GM18870 (cell line): ENCODE data around the gene PPAN.

Source experiments
- ATAC-seq: cut with Tn5 transposase; IDR thresholded peaks from one replicate; pipeline ENCODE4 v1.9.1; 2021; ENCODE audit warnings: moderate library complexity; ENCODE audit not compliant: unreplicated experiment

The PPAN gene

DNA sequence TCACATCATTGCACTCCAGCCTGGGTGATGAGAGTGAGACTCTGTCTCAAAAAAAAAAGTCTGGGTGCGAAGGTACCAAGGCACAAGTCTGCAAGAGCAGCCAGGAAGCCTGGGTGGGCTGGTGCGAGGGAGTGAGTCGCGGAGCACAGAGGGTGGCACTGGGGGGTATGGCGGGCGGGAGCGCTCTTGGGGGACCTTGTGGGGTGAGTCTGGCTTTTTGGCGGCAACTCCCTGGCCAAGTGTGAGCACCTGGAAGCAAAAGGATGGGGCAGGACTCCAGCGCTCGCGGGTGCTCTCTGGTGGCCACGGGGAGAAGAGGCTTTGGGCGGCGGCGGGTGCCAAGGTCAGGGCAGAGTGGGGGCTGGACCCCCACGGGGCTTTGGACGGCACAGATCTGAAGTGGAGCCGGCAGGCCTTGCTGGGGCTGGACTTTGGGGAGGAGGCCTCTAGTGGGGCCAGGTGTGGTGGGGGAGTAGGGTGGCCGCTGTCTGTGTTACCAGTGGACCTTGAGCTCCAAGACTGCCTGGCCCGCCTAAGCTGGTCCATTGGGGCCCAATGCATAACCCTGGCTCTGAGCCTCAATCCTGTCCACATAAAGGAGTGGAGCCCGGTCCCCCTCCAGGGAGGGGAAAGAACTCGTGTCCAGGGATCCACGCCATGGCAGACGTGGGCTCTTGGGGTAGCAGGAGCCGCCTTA is 6.9 kb downstream of the PPAN start:
- no peak for ATAC-seq

DNA sequence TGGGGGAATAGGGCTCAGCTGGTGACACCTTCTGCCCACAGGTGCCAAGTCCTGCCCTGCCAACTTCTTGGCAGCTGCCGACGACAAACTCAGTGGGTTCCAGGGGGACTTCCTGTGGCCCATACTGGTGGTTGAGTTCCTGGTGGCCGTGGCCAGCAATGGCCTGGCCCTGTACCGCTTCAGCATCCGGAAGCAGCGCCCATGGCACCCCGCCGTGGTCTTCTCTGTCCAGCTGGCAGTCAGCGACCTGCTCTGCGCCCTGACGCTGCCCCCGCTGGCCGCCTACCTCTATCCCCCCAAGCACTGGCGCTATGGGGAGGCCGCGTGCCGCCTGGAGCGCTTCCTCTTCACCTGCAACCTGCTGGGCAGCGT is 7.4 kb downstream of the PPAN start:
- no peak for ATAC-seq

DNA sequence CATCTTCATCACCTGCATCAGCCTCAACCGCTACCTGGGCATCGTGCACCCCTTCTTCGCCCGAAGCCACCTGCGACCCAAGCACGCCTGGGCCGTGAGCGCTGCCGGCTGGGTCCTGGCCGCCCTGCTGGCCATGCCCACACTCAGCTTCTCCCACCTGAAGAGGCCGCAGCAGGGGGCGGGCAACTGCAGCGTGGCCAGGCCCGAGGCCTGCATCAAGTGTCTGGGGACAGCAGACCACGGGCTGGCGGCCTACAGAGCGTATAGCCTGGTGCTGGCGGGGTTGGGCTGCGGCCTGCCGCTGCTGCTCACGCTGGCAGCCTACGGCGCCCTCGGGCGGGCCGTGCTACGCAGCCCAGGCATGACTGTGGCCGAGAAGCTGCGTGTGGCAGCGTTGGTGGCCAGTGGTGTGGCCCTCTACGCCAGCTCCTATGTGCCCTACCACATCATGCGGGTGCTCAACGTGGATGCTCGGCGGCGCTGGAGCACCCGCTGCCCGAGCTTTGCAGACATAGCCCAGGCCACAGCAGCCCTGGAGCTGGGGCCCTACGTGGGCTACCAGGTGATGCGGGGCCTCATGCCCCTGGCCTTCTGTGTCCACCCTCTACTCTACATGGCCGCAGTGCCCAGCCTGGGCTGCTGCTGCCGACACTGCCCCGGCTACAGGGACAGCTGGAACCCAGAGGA is 7.9 kb downstream of the PPAN start:
- ATAC-seq: no peak

DNA sequence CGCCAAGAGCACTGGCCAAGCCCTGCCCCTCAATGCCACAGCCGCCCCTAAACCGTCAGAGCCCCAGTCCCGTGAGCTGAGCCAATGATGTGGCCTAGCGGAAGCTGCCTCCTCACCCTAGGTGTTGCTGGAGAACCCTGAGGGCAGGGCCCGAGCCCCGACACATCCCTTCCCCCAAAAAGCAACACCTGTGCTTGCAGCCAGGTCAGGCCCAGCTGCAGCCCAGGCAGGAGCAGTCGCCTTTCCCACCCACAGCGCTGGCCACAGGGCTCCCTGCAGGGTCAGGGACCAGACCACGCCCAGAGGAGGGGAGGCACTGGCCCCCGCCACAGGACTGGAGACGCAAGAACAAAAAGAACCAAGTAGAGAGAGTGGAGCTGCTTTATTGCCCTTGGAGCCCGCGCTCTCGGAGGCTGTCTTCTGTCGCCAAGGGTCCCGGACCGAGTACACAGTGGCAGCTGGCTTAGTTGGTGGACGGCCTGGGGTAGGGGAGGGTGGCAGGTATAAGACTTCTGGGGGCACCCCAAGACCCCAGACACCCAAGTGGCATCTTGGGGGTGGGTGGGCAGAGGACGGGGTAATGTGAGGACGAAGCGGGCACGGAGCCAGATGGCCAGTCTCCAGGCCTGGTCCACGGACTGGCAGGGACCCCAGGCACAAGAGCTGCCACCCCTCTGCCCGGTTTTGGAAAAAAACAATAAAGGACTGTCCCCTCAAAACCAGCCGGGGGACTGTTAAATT is 8.7 kb downstream of the PPAN start:
- ATAC-seq: no peak

DNA sequence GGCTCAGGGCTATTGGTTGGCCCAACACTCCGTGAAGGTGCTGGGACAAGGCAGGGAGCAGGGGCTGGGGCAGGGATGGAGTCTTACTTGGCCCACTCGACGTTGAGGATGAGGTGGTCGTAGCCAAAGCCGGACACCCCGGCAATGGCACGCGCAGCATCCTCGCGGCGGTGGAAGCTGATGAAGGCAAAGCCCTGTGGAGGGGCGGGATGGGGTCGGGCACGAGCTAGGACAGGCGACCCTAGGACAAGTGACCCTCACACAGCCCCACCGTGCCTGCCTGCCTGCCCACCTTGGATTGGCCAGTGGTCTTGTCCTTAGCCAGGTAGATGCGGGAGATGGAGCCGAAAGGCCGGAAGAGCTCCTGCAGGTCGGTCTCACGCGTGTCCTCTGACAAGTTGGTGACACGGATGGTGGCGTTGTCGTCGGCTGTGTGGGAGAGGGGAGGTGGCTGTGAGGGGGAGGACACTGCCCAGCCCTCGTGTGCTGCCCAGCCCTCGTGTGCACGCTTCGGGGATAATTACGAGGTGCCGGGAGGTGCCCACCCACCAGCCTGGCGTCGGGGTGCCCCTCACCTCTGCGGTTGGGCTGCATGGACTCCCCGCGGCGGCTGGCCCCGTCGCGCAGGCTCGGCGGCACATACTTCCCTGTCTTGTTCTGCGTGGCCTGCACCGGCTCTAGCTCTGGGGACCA is 9.4 kb downstream of the PPAN start:
- no peak for ATAC-seq

DNA sequence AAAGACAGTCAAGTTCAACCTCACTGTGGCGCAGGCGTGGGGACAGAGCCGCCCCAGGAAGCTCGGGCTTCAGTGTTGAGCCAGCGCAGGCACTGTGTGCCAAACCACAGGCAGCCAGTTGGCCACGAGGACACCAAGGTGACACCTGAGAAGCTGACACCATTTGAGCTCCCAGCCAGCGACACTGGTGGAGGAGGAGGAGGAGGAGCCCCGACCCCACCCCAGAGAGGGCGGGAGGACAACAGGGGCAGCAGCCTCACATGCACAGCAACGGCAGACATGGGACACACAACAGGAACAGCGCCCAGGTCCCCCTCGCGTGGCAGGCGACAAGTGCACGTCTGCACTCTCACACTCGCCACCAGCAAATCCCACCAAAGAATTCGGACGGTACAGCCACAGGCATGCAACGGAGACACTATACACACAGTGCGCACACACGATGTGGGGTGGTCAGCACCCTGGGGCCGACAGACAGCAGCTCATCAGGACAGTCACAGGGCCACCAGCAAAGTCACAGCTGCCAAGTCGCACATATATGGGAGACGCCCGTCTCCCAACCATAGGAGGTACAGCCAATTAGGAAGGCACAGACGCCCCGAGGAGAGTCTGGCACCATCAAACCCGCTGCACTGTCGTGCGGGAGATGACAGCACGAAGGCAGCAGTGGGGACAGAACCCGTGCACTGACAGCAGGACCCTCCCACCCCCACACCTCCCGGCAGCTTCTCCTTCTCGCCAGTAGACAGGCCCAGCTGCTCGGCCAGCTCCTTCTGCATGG is 10.1 kb downstream of the PPAN start:
- no peak for ATAC-seq

DNA sequence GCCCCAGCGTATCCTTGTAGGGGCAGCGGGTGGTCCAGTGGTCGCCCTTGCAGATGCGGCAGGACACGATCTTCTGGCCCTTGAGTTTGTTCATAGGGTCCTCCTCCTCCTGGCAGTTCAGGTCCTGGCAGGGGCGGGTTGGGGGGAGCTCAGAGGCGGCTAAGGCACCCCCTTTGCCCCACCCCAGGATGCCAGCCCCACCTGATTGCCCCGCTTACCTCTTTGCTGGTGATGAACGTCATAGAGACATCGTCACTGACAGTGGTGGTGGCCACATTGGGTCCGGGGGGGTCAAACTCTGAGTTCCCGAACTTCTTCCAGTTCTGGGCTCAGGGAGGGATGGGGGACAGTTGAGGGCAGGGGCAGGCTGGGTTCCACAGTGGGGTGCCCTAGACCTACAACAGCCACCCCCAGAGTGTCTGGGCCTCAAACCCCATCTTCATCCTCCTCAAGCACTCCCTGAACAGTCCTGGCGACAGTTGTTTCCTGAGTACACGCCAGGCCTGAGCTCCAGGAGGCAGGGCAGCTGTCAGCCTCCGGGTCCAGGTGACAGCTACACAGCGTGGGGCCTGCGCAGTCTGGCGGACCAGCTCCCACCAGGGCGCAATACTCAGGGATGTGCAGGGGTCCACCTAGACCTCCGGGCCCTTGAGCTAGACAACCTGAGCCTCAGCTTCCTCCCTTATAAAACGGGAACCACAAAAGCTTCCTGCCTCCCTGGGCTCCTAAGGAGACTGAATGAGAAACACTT is 10.9 kb downstream of the PPAN start:
- ATAC-seq: no peak

DNA sequence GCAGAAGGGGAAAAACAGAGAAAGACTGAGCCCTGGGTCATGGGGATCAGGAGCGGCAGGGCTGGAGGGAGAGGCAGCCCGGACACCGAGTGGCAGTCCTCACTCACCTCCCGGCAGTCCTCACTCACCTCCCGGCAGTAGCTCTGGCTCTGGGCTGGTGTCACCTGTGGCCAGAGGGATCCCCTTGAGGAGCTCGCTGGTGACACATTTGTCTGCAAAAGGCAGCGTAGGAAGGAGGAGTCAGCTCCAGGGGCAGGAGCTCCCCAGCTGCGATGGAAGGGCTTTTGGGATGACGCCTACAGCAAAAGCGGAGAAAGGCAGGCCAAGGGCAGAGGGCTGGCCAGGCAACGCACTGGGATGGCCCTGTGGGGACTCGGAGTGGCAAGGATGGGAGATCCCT is 12.8 kb downstream of the PPAN start:
- no peak for ATAC-seq

DNA sequence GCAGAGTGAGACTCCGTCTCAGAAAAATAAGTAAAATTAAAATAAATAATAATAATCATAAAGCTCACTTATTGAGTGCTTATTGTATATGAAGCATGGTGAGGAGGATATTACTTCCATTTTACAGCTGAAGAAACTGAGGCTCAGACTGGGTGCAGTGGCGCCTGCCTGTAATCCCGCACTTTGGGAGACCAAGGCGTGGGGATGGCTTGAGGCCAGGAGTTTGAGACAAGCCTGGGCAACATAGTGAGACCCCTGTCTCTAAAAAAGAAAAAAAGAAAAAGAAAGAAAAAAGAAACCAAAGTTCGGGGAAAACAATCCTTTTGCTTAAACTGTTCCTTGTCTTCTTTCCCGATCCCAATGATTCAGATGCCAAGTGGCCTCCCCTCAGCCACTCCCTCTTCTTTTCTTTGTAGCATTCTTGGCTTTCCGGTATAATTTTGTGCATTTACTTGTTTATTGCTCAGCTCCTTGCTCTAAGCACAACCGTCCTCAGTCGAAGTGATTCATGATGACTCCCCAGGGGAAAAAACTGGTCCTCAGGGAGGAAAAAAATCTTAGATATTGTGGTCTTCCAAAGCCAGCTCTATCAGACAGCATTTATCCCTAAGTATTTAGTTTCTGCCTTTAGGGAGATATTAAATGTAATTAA is 14.5 kb downstream of the PPAN start:
- ATAC-seq: no peak

DNA sequence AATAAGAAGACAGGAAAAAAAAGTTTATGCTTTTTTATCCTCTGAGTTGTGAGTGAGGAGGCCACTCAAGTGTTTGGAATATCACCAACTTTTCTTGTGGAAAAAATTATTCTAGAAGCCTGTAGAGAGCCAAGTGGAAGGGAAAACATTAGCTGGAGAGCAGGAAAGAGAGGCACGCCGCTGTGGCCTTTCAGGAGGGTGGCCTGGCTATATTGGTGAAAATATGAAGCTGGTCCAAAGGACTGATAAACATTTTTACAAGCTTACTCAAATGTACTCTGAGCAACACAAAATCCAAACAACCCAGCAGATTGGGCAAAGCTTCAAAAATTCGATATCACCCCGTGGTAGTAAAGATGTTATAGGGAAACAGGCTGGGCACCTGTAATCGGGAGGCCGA is 15.9 kb downstream of the PPAN start:
- ATAC-seq: no peak

DNA sequence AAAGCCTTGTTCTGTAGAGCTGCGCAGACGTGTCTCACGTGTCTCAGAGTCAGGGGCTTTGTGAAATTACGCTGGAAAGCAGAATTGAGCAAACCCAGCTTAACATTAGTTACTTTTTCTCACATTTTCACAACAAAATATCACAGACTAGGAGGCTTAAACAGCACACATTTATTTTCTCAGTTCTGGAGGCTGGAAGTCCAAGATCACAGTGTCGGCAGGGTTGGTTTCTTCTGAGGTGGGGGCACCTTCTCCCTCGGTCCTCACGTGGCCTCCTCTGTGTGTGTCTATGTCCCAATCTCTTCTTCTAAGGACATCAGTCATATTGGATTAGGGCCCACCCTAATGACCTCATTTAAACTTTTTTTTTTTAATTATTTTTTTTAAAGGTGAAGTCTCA is 18.3 kb downstream of the PPAN start:
- no peak for ATAC-seq

DNA sequence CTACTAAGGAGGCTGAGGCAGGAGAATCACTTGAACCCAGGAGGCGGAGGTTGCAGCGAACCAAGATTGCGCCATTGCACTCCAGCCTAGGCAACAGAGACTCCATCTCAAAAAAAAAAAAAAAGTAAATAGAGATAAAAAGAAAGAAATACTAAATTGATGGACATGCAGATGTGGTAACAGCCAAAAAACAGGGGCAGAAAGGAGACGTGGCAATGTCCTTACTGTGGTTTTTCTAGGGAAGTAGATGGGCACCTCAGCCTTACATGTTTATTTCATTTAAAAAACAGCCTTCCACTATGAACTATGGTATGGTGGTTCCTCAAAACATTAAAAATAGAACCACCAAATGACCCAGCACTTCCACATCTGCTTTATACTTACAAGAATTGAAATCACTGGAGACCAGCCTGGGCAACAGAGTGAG is 20.1 kb downstream of the PPAN start:
- no peak for ATAC-seq

DNA sequence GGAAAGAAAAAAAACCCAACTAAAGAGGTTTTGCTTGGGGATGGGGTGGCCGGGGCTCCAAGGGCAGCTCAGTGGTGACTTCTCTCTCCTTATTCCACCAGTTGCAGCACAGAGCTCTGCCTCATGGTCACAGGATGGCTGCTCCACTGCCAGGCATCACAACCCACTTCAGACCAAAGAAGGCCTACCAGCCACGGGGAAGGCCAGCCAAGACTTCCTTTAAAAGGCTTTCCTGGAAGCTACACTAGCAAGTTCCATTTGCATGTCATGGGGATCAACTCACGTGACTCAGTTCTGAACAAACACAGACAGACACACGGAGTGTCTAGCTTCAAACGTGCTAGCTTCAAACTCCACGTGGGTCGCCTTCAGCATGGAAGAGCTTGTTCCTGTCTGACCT is 26.7 kb downstream of the PPAN start:
- ATAC-seq: no peak

DNA sequence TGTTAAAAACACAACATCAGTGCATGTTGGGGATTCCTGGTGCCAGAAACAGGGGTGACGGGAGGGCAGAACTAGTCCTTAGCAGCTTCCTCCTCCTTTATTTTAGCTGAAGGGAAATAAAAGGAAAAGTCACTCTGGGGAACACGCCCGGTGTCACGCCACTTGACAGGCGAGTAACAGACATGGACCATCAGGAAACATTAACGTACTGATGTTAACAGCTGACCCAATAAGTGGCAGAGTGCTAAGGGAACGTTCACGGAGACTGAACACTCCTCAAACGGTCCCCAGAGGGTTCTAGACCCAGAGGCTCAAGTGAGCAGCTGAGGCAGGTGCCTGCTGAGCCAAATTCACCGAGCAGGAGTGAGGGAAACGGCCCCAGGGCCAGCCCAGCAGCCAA is 27.4 kb downstream of the PPAN start:
- ATAC-seq: no peak

DNA sequence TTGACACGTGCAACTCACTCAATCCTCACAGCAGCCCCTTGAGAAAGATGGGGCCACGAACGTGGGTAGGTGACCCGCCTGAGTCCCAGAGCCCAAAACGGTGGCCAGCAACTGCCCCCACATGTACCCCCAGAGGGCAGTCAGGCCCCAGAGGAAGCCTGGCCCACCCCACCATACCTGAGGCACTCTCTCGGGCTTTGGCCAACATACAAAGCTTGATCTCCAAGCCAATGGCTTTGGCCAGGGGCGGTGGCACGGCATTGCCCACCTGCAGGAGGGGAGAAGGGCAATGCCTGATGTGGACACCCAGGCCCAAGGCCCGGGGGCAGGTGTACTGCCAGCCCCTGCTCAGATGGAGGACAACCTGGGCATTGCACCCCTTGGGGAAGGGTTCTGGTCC is 27.9 kb downstream of the PPAN start:
- ATAC-seq: no peak

DNA sequence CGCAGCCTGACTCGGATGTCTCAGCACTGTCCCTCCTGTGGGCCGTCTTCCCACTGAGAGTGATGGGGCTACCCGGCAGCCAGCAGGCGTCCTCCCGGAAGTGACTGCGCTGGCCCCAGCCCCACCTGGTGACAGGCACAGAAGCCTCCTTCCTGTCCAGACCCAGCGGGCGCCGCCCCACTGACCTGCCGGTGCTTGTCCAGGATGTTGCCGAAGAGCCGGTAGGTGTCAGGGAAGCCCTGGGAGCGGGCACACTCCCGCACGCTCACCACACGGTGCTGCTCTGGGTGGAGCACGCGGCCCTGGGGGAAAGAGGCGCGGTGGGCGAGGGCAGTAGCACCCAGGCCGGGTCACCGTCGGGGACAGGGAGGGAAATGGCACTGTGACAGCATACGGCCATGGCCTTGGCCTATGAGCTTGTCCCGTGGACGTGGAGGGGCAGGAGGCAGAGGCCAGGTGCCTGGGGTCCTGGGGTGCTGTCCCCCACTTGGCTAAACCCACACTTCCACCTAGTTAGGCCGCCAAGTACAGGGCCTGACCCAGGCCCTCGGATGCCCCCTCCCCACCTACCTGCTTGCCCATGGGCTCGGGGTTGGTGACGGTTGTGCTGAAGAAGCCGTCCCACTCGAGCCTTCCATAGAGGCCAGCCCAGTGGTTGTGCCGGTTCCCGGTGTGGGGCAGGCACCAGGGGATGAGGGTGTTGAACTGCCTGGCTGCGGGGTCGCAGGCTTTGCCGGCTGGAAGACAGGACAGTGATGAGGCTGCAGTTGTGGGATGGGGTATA is 29.6 kb downstream of the PPAN start:
- no peak for ATAC-seq

DNA sequence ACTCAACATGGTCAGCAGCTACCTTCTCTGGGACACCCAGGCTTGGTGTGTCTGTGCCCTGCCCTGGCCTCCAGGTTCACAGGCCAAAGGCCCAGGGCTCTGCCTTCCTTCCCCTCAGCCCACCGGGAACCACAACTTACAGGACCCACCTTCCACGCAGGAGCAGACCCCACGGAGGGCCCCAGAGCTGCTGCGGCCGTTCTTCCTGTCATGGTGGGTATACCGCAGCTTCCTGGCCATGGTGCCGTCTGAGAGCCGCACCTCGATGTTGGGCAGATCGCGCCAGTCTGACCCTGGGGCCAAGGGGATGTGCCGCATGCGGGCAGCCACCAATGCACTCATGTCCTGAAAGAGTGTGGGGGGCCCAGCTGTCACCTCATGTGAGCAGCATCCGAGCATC is 30.8 kb downstream of the PPAN start:
- no peak for ATAC-seq

DNA sequence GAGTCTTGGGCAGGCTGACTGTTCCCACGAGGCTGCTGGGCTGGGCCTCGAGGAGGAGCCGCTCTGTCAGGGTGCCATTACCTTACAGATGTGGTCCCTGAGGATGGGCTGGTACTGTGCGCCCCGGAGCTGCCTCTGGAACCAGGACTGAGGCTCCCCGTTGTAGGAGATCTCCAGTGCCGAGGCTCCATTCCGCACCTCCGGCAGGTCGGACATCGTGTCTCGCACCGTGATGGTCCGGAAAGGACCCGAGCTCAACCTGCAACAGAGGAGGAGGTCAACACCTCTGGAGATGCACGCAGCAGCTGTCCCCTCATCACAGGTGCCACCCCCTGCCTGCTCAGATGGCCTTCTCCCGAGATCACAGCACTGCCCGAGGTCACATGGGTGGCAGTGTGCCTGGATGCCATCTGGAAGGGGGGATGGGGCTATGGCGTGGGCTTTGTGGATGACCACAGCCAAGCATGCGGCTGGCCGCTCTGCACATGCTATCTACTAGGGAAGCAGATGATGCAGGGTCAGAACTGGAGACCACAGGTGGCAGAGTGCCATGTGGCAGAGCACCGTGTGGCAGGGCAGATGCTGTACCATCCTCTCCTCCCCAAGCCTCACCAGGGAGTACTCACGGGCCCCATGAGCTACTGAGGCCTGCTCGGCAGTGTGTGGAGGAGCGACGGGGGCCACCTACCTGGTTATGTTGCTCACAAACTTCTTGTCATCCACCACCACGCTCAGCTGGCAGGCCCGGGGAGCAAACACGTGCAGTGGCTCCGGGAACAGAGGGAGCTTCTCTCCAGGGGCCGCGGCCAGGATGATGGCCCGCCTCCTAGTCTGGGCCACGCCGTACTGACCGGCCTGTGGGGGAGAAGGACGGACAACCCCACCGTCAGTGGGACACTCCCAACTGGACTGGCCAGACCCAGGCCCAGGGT is 31.9 kb downstream of the PPAN start:
- ATAC-seq: no peak
